HEK293 (cell line): ENCODE measurements around the gene IGFBP4.

Experiments used
- CTCF ChIA-PET: fragments of 350-600 bp; formaldehyde crosslinking; extraction: SDS; loops from one replicate; lab custom pipeline; 2021; ENCODE audit warnings: antibody characterized with exemption; lab: Yijun Ruan, JAX
- POLR2A ChIA-PET: fragments of 300-600 bp; formaldehyde crosslinking; extraction: SDS; loops from one replicate; lab custom pipeline; 2020; ENCODE audit warnings: antibody characterized with exemption, inconsistent platforms; lab: Yijun Ruan, JAX
- H3K27ac ChIP-seq: fragments of 200-500 bp; sonication (Bioruptor generic); 2 replicates; pipeline ENCODE4 v1.5.1; 2014; ENCODE audit warnings: low read depth, low read length, control low read depth, inconsistent platforms; ENCODE audit errors: extremely low read depth
- H3K36me3 ChIP-seq, 2 experiments: fragments of 200-500 bp in 1 of 2; sonication (Bioruptor generic) in 1 of 2; 1 replicate in 1 of 2; 2 replicates in 1 of 2; pipeline ENCODE4 v1.5.1; 2014 to 2017; ENCODE audit warnings: inconsistent platforms in 2 of 2, low read length in 2 of 2; ENCODE audit not compliant: control insufficient read depth in 2 of 2, insufficient read depth in 1 of 2
- H3K4me1 ChIP-seq: fragments of 200-500 bp; sonication (Bioruptor generic); 2 replicates; pipeline ENCODE4 v1.5.1; 2014; ENCODE audit warnings: mild to moderate bottlenecking, low read length, inconsistent platforms; ENCODE audit not compliant: control insufficient read depth, insufficient read depth
- H3K4me3 ChIP-seq: 2 replicates; pipeline ENCODE4 v1.5.1; 2011; ENCODE audit warnings: low read depth, mild to moderate bottlenecking, control low read depth, low read length, moderate library complexity
- H3K9me3 ChIP-seq: fragments of 200-500 bp; sonication (Bioruptor generic); 2 replicates; pipeline ENCODE4 v1.5.1; 2014; ENCODE audit warnings: low read depth, low read length, inconsistent platforms; ENCODE audit not compliant: control insufficient read depth, insufficient read depth
- KLF8 ChIP-seq: fragments of 450-650 bp; formaldehyde crosslinking; IDR thresholded peaks from 2 replicates; pipeline ENCODE4 v1.5.1; 2016; ENCODE audit warnings: missing biosample characterization, missing genetic modification characterization
- SCRT2 ChIP-seq: fragments of 450-650 bp; formaldehyde crosslinking; IDR thresholded peaks from 2 replicates; pipeline ENCODE4 v1.5.1; 2016; ENCODE audit warnings: missing biosample characterization, missing genetic modification characterization
- WT1 ChIP-seq: fragments of 450-650 bp; formaldehyde crosslinking; IDR thresholded peaks from 2 replicates; pipeline ENCODE4 v1.5.1; 2016; ENCODE audit warnings: missing biosample characterization, missing genetic modification characterization
- ZBTB48 ChIP-seq: fragments of 450-650 bp; formaldehyde crosslinking; IDR thresholded peaks from 2 replicates; pipeline ENCODE4 v1.5.1; 2016; ENCODE audit warnings: missing biosample characterization, missing genetic modification characterization
- ZFHX2 ChIP-seq: fragments of 450-650 bp; formaldehyde crosslinking; conservative IDR thresholded peaks from 2 replicates; pipeline ENCODE4 v1.5.1; 2016; ENCODE audit warnings: missing biosample characterization, missing genetic modification characterization
- ZIC2 ChIP-seq: fragments of 450-650 bp; formaldehyde crosslinking; IDR thresholded peaks from 2 replicates; pipeline ENCODE4 v1.5.1; 2016; ENCODE audit warnings: missing biosample characterization, missing genetic modification characterization
- ZNF121 ChIP-seq: fragments of 450-650 bp; formaldehyde crosslinking; IDR thresholded peaks from 2 replicates; pipeline ENCODE4 v1.5.1; 2016; ENCODE audit warnings: missing biosample characterization, missing genetic modification characterization
- ZNF140 ChIP-seq: fragments of 450-650 bp; formaldehyde crosslinking; IDR thresholded peaks from 2 replicates; pipeline ENCODE4 v1.5.1; 2016; ENCODE audit warnings: missing biosample characterization, missing genetic modification characterization
- ZNF155 ChIP-seq: fragments of 450-650 bp; formaldehyde crosslinking; IDR thresholded peaks from 2 replicates; pipeline ENCODE4 v1.5.1; 2016; ENCODE audit warnings: missing biosample characterization, missing genetic modification characterization
- ZNF2 ChIP-seq: fragments of 450-650 bp; formaldehyde crosslinking; IDR thresholded peaks from 2 replicates; pipeline ENCODE4 v1.5.1; 2016; ENCODE audit warnings: missing biosample characterization, missing genetic modification characterization
- ZNF335 ChIP-seq: fragments of 450-650 bp; formaldehyde crosslinking; conservative IDR thresholded peaks from 2 replicates; pipeline ENCODE4 v1.5.1; 2016; ENCODE audit warnings: missing biosample characterization, missing genetic modification characterization
- ZNF341 ChIP-seq: fragments of 450-650 bp; formaldehyde crosslinking; IDR thresholded peaks from 2 replicates; pipeline ENCODE4; 2016; ENCODE audit warnings: low read depth, missing biosample characterization, missing genetic modification characterization
- ZNF426 ChIP-seq: fragments of 450-650 bp; formaldehyde crosslinking; IDR thresholded peaks from 2 replicates; pipeline ENCODE4 v1.5.1; 2017; ENCODE audit warnings: missing biosample characterization, missing genetic modification characterization, mild to moderate bottlenecking, inconsistent platforms, moderate library complexity
- ZNF48 ChIP-seq: fragments of 450-650 bp; formaldehyde crosslinking; IDR thresholded peaks from 2 replicates; pipeline ENCODE4 v1.5.1; 2016; ENCODE audit warnings: missing biosample characterization, missing genetic modification characterization
- ZNF830 ChIP-seq: fragments of 450-650 bp; IDR thresholded peaks from 2 replicates; pipeline ENCODE4 v1.5.0; 2018; ENCODE audit warnings: missing biosample characterization, missing genetic modification characterization, low read depth, mild to moderate bottlenecking, moderate library complexity
- ZSCAN16 ChIP-seq: fragments of 450-650 bp; formaldehyde crosslinking; IDR thresholded peaks from 2 replicates; pipeline ENCODE4 v1.5.1; 2016; ENCODE audit warnings: missing biosample characterization, missing genetic modification characterization
- ZSCAN23 ChIP-seq: fragments of 450-650 bp; formaldehyde crosslinking; IDR thresholded peaks from 2 replicates; pipeline ENCODE4 v1.5.1; 2016; ENCODE audit warnings: missing biosample characterization, missing genetic modification characterization
- TF ChIP-seq, protein P1 (sequence below): fragments of 450-650 bp; formaldehyde crosslinking; optimal IDR thresholded peaks from 2 replicates; pipeline ENCODE3; 2016; ENCODE audit warnings: missing biosample characterization, mild to moderate bottlenecking, missing genetic modification characterization
- TF ChIP-seq, protein P2 (sequence below): fragments of 450-650 bp; formaldehyde crosslinking; IDR thresholded peaks from 2 replicates; pipeline ENCODE4 v1.5.1; 2016; ENCODE audit warnings: missing biosample characterization, missing genetic modification characterization, low read depth
- TF ChIP-seq, protein P3 (sequence below): fragments of 450-650 bp; formaldehyde crosslinking; IDR thresholded peaks from 2 replicates; pipeline ENCODE4 v1.5.1; 2016; ENCODE audit warnings: missing biosample characterization, missing genetic modification characterization
- TF ChIP-seq, protein P4 (sequence below): fragments of 450-650 bp; formaldehyde crosslinking; conservative IDR thresholded peaks from 2 replicates; pipeline ENCODE4 v1.5.1; 2016; ENCODE audit warnings: low read depth, missing biosample characterization, missing genetic modification characterization
- TF ChIP-seq, protein P5 (sequence below): fragments of 450-650 bp; formaldehyde crosslinking; IDR thresholded peaks from 2 replicates; pipeline ENCODE4 v1.5.1; 2017; ENCODE audit warnings: missing biosample characterization, missing genetic modification characterization
- TF ChIP-seq, protein P6 (sequence below): fragments of 450-650 bp; formaldehyde crosslinking; IDR thresholded peaks from 2 replicates; pipeline ENCODE4 v1.5.1; 2016; ENCODE audit warnings: missing biosample characterization, missing genetic modification characterization

The IGFBP4 gene

DNA sequence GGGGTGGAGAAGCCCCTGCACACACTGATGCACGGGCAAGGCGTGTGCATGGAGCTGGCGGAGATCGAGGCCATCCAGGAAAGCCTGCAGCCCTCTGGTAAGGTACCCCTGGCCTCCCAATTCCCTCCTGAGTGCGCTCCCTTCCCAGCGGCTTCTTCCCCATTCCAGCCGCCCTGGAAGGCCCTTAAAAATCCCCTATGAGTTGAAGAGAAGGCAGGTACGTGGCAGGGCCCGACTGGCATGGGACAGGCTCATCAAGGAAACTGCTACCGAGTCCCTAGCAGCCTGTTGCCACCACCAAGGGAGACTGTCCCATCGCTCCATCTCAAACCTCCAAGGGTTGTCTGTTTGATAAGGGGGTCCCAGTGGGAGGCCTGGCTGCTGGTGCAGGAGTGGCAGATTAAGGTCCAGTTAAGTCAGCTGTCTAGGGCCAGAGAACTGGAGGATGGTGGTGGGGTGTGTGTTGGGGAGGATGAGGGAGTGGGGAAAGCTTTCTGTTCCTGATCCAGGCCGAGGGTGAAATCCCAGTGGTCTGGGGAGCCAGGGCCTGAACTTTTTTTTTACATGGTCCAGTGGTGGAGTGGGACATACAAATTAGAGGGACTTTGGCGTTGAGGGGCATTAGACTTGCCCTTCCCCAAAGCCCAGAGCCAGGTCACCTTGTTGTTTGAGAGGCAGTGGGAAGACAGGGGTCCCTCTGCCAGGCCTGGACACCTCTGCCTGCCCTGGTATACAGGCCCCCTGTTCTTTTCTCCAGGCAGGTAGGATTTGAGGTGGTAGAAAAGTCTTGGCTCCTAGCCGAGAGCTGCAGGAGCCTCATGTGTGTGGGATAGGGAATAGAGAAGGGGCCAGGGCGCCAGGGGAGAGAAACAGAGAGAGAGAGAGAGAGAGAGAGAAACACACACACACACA is 994 bp downstream of the IGFBP4 start:
- Histone ChIP-seq H3K36me3 (no peaks in the 10 kb centered on the region), H3K4me3 (no peak overlapping the region), H3K4me1 (no peaks in the 10 kb centered on the region; the same call in 1 of the 2 replicates), H3K9me3 (no peaks in the 10 kb centered on the region), H3K27ac (no peak overlapping the region)
- ChIA-PET CTCF (interaction anchor here (0.6 to 9.9 kb wide), 22 partner anchors 11 to 362 kb away, joined by 3 to 194 read pairs (median 4); no protein-coding TSS in a partner anchor), POLR2A (interaction anchor here (0.7 to 2.2 kb wide), 4 partner anchors 27 to 89 kb away, joined by 3 to 13 read pairs (median 6); partner anchors contain the start of gene TOP2A)
- TF ChIP-seq ZIC2 (peak; percentile 5; the same call in 1 of the 2 replicates), ZNF140 (tag by site-specific recombination) (no peak), ZNF335 (tag by site-specific recombination) (peak; percentile 6; the same call in 1 of the 2 replicates), ZNF48 (tag by site-specific recombination) (no peak), ZNF155 (tag by site-specific recombination) (no peak), ZNF121 (tag by site-specific recombination) (no peak), WT1 (tag by site-specific recombination) (no peak), ZSCAN23 (tag by site-specific recombination) (no peak), ZNF2 (tag by site-specific recombination) (0 out of 2 replicates have a peak, but pooled peaks have one; percentile 21), ZSCAN16 (tag by site-specific recombination) (no peak), SCRT2 (tag by site-specific recombination) (peak; percentile 84), ZNF830 (tag by site-specific recombination) (no peak), ZFHX2 (tag by site-specific recombination) (0 out of 2 replicates have a peak, but pooled peaks have one; percentile 9), ZNF341 (tag by site-specific recombination) (no peak), KLF8 (tag by site-specific recombination) (no peak), ZBTB48 (tag by site-specific recombination) (peak; percentile 77; the same call in 1 of the 2 replicates), ZNF426 (tag by site-specific recombination) (no peak)
- TF ChIP-seq, protein P1, sequence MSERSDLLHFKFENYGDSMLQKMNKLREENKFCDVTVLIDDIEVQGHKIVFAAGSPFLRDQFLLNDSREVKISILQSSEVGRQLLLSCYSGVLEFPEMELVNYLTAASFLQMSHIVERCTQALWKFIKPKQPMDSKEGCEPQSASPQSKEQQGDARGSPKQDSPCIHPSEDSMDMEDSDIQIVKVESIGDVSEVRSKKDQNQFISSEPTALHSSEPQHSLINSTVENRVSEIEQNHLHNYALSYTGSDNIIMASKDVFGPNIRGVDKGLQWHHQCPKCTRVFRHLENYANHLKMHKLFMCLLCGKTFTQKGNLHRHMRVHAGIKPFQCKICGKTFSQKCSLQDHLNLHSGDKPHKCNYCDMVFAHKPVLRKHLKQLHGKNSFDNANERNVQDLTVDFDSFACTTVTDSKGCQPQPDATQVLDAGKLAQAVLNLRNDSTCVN (tag by site-specific recombination): peak; percentile 0
- TF ChIP-seq, protein P2, sequence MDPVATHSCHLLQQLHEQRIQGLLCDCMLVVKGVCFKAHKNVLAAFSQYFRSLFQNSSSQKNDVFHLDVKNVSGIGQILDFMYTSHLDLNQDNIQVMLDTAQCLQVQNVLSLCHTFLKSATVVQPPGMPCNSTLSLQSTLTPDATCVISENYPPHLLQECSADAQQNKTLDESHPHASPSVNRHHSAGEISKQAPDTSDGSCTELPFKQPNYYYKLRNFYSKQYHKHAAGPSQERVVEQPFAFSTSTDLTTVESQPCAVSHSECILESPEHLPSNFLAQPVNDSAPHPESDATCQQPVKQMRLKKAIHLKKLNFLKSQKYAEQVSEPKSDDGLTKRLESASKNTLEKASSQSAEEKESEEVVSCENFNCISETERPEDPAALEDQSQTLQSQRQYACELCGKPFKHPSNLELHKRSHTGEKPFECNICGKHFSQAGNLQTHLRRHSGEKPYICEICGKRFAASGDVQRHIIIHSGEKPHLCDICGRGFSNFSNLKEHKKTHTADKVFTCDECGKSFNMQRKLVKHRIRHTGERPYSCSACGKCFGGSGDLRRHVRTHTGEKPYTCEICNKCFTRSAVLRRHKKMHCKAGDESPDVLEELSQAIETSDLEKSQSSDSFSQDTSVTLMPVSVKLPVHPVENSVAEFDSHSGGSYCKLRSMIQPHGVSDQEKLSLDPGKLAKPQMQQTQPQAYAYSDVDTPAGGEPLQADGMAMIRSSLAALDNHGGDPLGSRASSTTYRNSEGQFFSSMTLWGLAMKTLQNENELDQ (tag by site-specific recombination): no peak
- TF ChIP-seq, protein P3, sequence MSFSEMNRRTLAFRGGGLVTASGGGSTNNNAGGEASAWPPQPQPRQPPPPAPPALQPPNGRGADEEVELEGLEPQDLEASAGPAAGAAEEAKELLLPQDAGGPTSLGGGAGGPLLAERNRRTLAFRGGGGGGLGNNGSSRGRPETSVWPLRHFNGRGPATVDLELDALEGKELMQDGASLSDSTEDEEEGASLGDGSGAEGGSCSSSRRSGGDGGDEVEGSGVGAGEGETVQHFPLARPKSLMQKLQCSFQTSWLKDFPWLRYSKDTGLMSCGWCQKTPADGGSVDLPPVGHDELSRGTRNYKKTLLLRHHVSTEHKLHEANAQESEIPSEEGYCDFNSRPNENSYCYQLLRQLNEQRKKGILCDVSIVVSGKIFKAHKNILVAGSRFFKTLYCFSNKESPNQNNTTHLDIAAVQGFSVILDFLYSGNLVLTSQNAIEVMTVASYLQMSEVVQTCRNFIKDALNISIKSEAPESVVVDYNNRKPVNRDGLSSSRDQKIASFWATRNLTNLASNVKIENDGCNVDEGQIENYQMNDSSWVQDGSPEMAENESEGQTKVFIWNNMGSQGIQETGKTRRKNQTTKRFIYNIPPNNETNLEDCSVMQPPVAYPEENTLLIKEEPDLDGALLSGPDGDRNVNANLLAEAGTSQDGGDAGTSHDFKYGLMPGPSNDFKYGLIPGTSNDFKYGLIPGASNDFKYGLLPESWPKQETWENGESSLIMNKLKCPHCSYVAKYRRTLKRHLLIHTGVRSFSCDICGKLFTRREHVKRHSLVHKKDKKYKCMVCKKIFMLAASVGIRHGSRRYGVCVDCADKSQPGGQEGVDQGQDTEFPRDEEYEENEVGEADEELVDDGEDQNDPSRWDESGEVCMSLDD: 0 out of 2 replicates have a peak, but pooled peaks have one; percentile 15
- TF ChIP-seq, protein P4, sequence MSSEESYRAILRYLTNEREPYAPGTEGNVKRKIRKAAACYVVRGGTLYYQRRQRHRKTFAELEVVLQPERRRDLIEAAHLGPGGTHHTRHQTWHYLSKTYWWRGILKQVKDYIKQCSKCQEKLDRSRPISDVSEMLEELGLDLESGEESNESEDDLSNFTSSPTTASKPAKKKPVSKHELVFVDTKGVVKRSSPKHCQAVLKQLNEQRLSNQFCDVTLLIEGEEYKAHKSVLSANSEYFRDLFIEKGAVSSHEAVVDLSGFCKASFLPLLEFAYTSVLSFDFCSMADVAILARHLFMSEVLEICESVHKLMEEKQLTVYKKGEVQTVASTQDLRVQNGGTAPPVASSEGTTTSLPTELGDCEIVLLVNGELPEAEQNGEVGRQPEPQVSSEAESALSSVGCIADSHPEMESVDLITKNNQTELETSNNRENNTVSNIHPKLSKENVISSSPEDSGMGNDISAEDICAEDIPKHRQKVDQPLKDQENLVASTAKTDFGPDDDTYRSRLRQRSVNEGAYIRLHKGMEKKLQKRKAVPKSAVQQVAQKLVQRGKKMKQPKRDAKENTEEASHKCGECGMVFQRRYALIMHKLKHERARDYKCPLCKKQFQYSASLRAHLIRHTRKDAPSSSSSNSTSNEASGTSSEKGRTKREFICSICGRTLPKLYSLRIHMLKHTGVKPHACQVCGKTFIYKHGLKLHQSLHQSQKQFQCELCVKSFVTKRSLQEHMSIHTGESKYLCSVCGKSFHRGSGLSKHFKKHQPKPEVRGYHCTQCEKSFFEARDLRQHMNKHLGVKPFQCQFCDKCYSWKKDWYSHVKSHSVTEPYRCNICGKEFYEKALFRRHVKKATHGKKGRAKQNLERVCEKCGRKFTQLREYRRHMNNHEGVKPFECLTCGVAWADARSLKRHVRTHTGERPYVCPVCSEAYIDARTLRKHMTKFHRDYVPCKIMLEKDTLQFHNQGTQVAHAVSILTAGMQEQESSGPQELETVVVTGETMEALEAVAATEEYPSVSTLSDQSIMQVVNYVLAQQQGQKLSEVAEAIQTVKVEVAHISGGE (tag by site-specific recombination): no peak
- TF ChIP-seq, protein P5, sequence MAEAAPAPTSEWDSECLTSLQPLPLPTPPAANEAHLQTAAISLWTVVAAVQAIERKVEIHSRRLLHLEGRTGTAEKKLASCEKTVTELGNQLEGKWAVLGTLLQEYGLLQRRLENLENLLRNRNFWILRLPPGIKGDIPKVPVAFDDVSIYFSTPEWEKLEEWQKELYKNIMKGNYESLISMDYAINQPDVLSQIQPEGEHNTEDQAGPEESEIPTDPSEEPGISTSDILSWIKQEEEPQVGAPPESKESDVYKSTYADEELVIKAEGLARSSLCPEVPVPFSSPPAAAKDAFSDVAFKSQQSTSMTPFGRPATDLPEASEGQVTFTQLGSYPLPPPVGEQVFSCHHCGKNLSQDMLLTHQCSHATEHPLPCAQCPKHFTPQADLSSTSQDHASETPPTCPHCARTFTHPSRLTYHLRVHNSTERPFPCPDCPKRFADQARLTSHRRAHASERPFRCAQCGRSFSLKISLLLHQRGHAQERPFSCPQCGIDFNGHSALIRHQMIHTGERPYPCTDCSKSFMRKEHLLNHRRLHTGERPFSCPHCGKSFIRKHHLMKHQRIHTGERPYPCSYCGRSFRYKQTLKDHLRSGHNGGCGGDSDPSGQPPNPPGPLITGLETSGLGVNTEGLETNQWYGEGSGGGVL: 0 out of 2 replicates have a peak, but pooled peaks have one; percentile 53
- TF ChIP-seq, protein P6, sequence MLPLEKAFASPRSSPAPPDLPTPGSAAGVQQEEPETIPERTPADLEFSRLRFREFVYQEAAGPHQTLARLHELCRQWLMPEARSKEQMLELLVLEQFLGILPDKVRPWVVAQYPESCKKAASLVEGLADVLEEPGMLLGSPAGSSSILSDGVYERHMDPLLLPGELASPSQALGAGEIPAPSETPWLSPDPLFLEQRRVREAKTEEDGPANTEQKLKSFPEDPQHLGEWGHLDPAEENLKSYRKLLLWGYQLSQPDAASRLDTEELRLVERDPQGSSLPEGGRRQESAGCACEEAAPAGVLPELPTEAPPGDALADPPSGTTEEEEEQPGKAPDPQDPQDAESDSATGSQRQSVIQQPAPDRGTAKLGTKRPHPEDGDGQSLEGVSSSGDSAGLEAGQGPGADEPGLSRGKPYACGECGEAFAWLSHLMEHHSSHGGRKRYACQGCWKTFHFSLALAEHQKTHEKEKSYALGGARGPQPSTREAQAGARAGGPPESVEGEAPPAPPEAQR (tag by site-specific recombination): no peak
